HEK293 (cell line): ENCODE results near the gene TBC1D30.

Experiments used
- CTCF ChIA-PET: fragments of 350-600 bp; formaldehyde crosslinking; extraction: SDS; loops from one replicate; lab custom pipeline; 2021; ENCODE audit warnings: antibody characterized with exemption; lab: Yijun Ruan, JAX
- POLR2A ChIA-PET: fragments of 300-600 bp; formaldehyde crosslinking; extraction: SDS; loops from one replicate; lab custom pipeline; 2020; ENCODE audit warnings: antibody characterized with exemption, inconsistent platforms; lab: Yijun Ruan, JAX
- H3K27ac ChIP-seq: fragments of 200-500 bp; sonication (Bioruptor generic); 2 replicates; pipeline ENCODE4 v1.5.1; 2014; ENCODE audit warnings: low read depth, low read length, control low read depth, inconsistent platforms; ENCODE audit errors: extremely low read depth
- H3K36me3 ChIP-seq, 2 experiments: fragments of 200-500 bp in 1 of 2; sonication (Bioruptor generic) in 1 of 2; 1 replicate in 1 of 2; 2 replicates in 1 of 2; pipeline ENCODE4 v1.5.1; 2014 to 2017; ENCODE audit warnings: inconsistent platforms in 2 of 2, low read length in 2 of 2; ENCODE audit not compliant: control insufficient read depth in 2 of 2, insufficient read depth in 1 of 2
- H3K4me1 ChIP-seq: fragments of 200-500 bp; sonication (Bioruptor generic); 2 replicates; pipeline ENCODE4 v1.5.1; 2014; ENCODE audit warnings: mild to moderate bottlenecking, low read length, inconsistent platforms; ENCODE audit not compliant: control insufficient read depth, insufficient read depth
- H3K4me3 ChIP-seq: 2 replicates; pipeline ENCODE4 v1.5.1; 2011; ENCODE audit warnings: low read depth, mild to moderate bottlenecking, control low read depth, low read length, moderate library complexity
- H3K9me3 ChIP-seq: fragments of 200-500 bp; sonication (Bioruptor generic); 2 replicates; pipeline ENCODE4 v1.5.1; 2014; ENCODE audit warnings: low read depth, low read length, inconsistent platforms; ENCODE audit not compliant: control insufficient read depth, insufficient read depth
- CTCF ChIP-seq: fragments of 450-650 bp; formaldehyde crosslinking; IDR thresholded peaks from 2 replicates; pipeline ENCODE4 v1.5.1; 2016; ENCODE audit warnings: missing biosample characterization, missing genetic modification characterization
- SALL2 ChIP-seq: fragments of 450-650 bp; formaldehyde crosslinking; IDR thresholded peaks from 2 replicates; pipeline ENCODE4 v1.5.0; 2017; ENCODE audit warnings: missing biosample characterization, mild to moderate bottlenecking, missing genetic modification characterization, borderline replicate concordance
- TCF7L2 ChIP-seq: IDR thresholded peaks from 2 replicates; pipeline ENCODE4 v1.6.1; 2011; ENCODE audit warnings: low read depth, mild to moderate bottlenecking, inconsistent platforms, low read length, moderate library complexity, borderline replicate concordance
- YY2 ChIP-seq: fragments of 450-650 bp; formaldehyde crosslinking; IDR thresholded peaks from 2 replicates; pipeline ENCODE4 v1.5.1; 2016; ENCODE audit warnings: missing biosample characterization, missing genetic modification characterization
- ZIC2 ChIP-seq: fragments of 450-650 bp; formaldehyde crosslinking; IDR thresholded peaks from 2 replicates; pipeline ENCODE4 v1.5.1; 2016; ENCODE audit warnings: missing biosample characterization, missing genetic modification characterization
- ZNF16 ChIP-seq: fragments of 450-650 bp; formaldehyde crosslinking; IDR thresholded peaks from 2 replicates; pipeline ENCODE4 v1.5.1; 2016; ENCODE audit warnings: low read depth, missing biosample characterization, missing genetic modification characterization
- ZNF223 ChIP-seq: fragments of 450-650 bp; formaldehyde crosslinking; IDR thresholded peaks from 2 replicates; pipeline ENCODE4 v1.5.1; 2016; ENCODE audit warnings: missing biosample characterization, missing genetic modification characterization
- ZNF391 ChIP-seq: fragments of 450-650 bp; formaldehyde crosslinking; IDR thresholded peaks from 2 replicates; pipeline ENCODE4 v1.5.1; 2016; ENCODE audit warnings: low read depth, missing biosample characterization, missing genetic modification characterization, borderline replicate concordance
- ZNF416 ChIP-seq: fragments of 450-650 bp; formaldehyde crosslinking; IDR thresholded peaks from 2 replicates; pipeline ENCODE4 v1.5.1; 2016; ENCODE audit warnings: missing biosample characterization, missing genetic modification characterization
- ZNF530 ChIP-seq: fragments of 450-650 bp; formaldehyde crosslinking; IDR thresholded peaks from 2 replicates; pipeline ENCODE4 v1.5.1; 2016; ENCODE audit warnings: low read depth, missing biosample characterization, missing genetic modification characterization
- ZNF548 ChIP-seq: fragments of 450-650 bp; formaldehyde crosslinking; IDR thresholded peaks from 2 replicates; pipeline ENCODE4 v1.5.1; 2016; ENCODE audit warnings: missing biosample characterization, missing genetic modification characterization
- ZNF558 ChIP-seq: fragments of 450-650 bp; formaldehyde crosslinking; IDR thresholded peaks from 2 replicates; pipeline ENCODE4 v1.5.1; 2016; ENCODE audit warnings: missing biosample characterization, missing genetic modification characterization
- ZNF621 ChIP-seq: fragments of 450-650 bp; formaldehyde crosslinking; IDR thresholded peaks from 2 replicates; pipeline ENCODE4 v1.5.1; 2017; ENCODE audit warnings: missing biosample characterization, missing genetic modification characterization
- ZNF626 ChIP-seq: fragments of 450-650 bp; sonication (Bioruptor Pico); formaldehyde crosslinking; IDR thresholded peaks from 2 replicates; pipeline ENCODE4 v1.5.1; 2018; ENCODE audit warnings: missing biosample characterization, missing genetic modification characterization, inconsistent platforms
- ZNF654 ChIP-seq: fragments of 450-650 bp; formaldehyde crosslinking; IDR thresholded peaks from 2 replicates; pipeline ENCODE4 v1.5.1; 2016; ENCODE audit warnings: low read depth, missing biosample characterization, missing genetic modification characterization
- ZNF707 ChIP-seq: fragments of 450-650 bp; formaldehyde crosslinking; IDR thresholded peaks from 2 replicates; pipeline ENCODE4 v1.5.1; 2016; ENCODE audit warnings: missing biosample characterization, missing genetic modification characterization
- ZNF792 ChIP-seq: fragments of 450-650 bp; formaldehyde crosslinking; IDR thresholded peaks from 2 replicates; pipeline ENCODE4 v1.5.1; 2016; ENCODE audit warnings: missing biosample characterization, missing genetic modification characterization
- ZNF843 ChIP-seq: fragments of 450-650 bp; formaldehyde crosslinking; IDR thresholded peaks from 2 replicates; pipeline ENCODE4 v1.5.1; 2016; ENCODE audit warnings: missing biosample characterization, missing genetic modification characterization
- ZSCAN4 ChIP-seq: fragments of 450-650 bp; formaldehyde crosslinking; IDR thresholded peaks from 2 replicates; pipeline ENCODE4 v1.5.1; 2017; ENCODE audit warnings: missing biosample characterization, missing genetic modification characterization
- TF ChIP-seq, protein P1 (sequence below): fragments of 450-650 bp; formaldehyde crosslinking; IDR thresholded peaks from 2 replicates; pipeline ENCODE4 v1.5.1; 2016; ENCODE audit warnings: missing biosample characterization, missing genetic modification characterization
- TF ChIP-seq, protein P2 (sequence below): fragments of 450-650 bp; formaldehyde crosslinking; conservative IDR thresholded peaks from 2 replicates; pipeline ENCODE4 v1.5.1; 2016; ENCODE audit warnings: low read depth, missing biosample characterization, missing genetic modification characterization
- TF ChIP-seq, protein P3 (sequence below): fragments of 450-650 bp; formaldehyde crosslinking; IDR thresholded peaks from 2 replicates; pipeline ENCODE4 v1.5.1; 2017; ENCODE audit warnings: missing biosample characterization, mild to moderate bottlenecking, missing genetic modification characterization, moderate library complexity

The TBC1D30 gene

DNA sequence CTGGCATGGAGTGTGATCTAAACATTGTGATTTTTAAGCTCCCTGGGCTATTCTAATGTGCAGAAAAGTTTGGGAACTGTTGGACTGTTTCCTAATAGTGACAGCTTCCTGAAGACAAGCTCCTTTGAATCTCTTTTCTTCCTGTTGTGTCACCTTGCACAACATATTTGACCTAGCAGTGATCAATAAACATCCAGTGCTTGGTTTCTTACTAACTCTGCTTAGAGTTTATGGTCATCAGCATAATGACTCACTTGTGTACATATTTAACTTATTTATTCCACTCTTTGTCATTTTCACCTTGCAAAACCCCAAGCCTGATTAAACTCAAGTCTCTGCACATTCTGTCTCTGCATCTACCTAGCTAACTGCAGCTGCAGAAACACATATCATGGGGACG, 27.3 kb upstream of the TBC1D30 start:
- Histone ChIP-seq H3K9me3 (no peaks in the 10 kb centered on the region), H3K4me1 (no peaks in the 10 kb centered on the region), H3K36me3 (no peaks in the 10 kb centered on the region), H3K27ac (no peak overlapping the region), H3K4me3 (no peak overlapping the region)
- ChIA-PET POLR2A (no interaction called here), CTCF (interaction anchor here (0.6 to 4.3 kb wide), 12 partner anchors 10 to 325 kb away, joined by 3 to 50 read pairs (median 4); partner anchors contain the start of gene WIF1)
- no peak for TF ChIP-seq ZNF558 (tag by site-specific recombination)
- no peak for TF ChIP-seq ZNF707 (tag by site-specific recombination)
- TF ChIP-seq ZNF223 (tag by site-specific recombination), result no peak
- TF ChIP-seq ZNF416 (tag by site-specific recombination), result no peak
- TF ChIP-seq ZNF530, result no peak
- no peak for TF ChIP-seq ZNF792 (tag by site-specific recombination)
- no peak for TF ChIP-seq ZIC2 (tag by site-specific recombination)
- TF ChIP-seq, protein P1, sequence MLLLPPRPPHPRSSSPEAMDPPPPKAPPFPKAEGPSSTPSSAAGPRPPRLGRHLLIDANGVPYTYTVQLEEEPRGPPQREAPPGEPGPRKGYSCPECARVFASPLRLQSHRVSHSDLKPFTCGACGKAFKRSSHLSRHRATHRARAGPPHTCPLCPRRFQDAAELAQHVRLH (tag by site-specific recombination), result no peak
- TF ChIP-seq, protein P2, sequence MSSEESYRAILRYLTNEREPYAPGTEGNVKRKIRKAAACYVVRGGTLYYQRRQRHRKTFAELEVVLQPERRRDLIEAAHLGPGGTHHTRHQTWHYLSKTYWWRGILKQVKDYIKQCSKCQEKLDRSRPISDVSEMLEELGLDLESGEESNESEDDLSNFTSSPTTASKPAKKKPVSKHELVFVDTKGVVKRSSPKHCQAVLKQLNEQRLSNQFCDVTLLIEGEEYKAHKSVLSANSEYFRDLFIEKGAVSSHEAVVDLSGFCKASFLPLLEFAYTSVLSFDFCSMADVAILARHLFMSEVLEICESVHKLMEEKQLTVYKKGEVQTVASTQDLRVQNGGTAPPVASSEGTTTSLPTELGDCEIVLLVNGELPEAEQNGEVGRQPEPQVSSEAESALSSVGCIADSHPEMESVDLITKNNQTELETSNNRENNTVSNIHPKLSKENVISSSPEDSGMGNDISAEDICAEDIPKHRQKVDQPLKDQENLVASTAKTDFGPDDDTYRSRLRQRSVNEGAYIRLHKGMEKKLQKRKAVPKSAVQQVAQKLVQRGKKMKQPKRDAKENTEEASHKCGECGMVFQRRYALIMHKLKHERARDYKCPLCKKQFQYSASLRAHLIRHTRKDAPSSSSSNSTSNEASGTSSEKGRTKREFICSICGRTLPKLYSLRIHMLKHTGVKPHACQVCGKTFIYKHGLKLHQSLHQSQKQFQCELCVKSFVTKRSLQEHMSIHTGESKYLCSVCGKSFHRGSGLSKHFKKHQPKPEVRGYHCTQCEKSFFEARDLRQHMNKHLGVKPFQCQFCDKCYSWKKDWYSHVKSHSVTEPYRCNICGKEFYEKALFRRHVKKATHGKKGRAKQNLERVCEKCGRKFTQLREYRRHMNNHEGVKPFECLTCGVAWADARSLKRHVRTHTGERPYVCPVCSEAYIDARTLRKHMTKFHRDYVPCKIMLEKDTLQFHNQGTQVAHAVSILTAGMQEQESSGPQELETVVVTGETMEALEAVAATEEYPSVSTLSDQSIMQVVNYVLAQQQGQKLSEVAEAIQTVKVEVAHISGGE, result no peak
- TF ChIP-seq ZNF621 (tag by site-specific recombination), result no peak
- TF ChIP-seq SALL2 (tag by site-specific recombination), result no peak
- no peak for TF ChIP-seq YY2 (tag by site-specific recombination)
- TF ChIP-seq ZNF391 (tag by site-specific recombination), result no peak
- TF ChIP-seq ZNF548 (tag by site-specific recombination), result no peak
- TF ChIP-seq ZSCAN4 (tag by site-specific recombination), result no peak
- no peak for TF ChIP-seq ZNF626 (tag by site-specific recombination)
- TF ChIP-seq CTCF (tag by site-specific recombination), result no peak
- TF ChIP-seq, protein P3, sequence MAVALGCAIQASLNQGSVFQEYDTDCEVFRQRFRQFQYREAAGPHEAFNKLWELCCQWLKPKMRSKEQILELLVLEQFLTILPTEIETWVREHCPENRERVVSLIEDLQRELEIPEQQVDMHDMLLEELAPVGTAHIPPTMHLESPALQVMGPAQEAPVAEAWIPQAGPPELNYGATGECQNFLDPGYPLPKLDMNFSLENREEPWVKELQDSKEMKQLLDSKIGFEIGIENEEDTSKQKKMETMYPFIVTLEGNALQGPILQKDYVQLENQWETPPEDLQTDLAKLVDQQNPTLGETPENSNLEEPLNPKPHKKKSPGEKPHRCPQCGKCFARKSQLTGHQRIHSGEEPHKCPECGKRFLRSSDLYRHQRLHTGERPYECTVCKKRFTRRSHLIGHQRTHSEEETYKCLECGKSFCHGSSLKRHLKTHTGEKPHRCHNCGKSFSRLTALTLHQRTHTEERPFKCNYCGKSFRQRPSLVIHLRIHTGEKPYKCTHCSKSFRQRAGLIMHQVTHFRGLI (tag by site-specific recombination), result no peak

DNA sequence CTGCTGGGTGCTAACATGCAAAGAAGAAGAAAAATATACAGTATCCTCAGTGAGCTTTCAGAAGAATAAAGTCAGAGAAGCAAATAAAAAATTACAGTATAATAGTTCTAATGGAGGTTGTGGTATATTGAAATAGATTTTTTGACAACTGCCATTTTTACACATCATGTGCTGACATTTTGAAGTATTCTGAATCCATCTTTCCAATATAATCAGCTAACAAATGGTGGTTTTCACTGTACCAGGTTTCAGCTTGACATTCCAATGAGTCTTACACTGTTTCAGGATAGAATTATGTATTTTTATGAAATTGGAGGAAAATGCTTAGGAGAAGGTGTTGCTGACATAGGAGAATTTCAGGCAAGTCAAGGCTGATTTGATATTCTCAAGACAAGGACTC, 26.3 kb upstream of the TBC1D30 start:
- Histone ChIP-seq H3K9me3 (no peaks in the 10 kb centered on the region), H3K36me3 (no peaks in the 10 kb centered on the region)
- no peak for TF ChIP-seq TCF7L2
- TF ChIP-seq ZNF16, result no peak
- TF ChIP-seq ZNF654 (tag by site-specific recombination), result no peak
- TF ChIP-seq ZNF843 (tag by site-specific recombination), result no peak
- no peak for TF ChIP-seq ZNF530
- TF ChIP-seq, all 188 proteins: peak for 0
- H3K4me1 ChIP-seq, result no peaks in the 10 kb centered on the region
- H3K4me3 ChIP-seq, result no peak overlapping the region
- no peak overlapping the region for H3K27ac ChIP-seq
- CTCF ChIA-PET, result interaction anchor here (0.6 to 4.3 kb wide), 7 partner anchors 9 to 328 kb away, joined by 3 to 50 read pairs (median 4); partner anchors contain the start of gene WIF1
- POLR2A ChIA-PET, result no interaction called here
